Measurements from ENCODE around the gene BUD13. TPM values are rescaled to one million over a fixed set of nuclear protein-coding genes. Genes with fewer than 3 reads are reported as not detected.

BUD13 gene
- total and polyA plus RNA-seq, 2 experiments from 2014 or later = 17.0 to 24.8 TPM

GRCh38 chr11:116811194-116811593 is 38.4 kb upstream of the BUD13 start:
- Histone ChIP-seq H2AFZ (no peak overlapping the region), H4K20me1 (replicated peaks; ENCODE audit: insufficient read depth) (no peaks in the 10 kb centered on the region), H3F3A (replicated peaks; ENCODE audit: low read depth) (no peaks in the 10 kb centered on the region), H3K36me3 (ENCODE audit: insufficient read depth) (no peaks in the 10 kb centered on the region), H3K9me2 (ENCODE audit: insufficient read depth) (no peaks in the 10 kb centered on the region), H3K27ac (ENCODE audit: low read depth) (no peak overlapping the region), H3K4me3 (no peak overlapping the region), H3K27me3 (ENCODE audit: insufficient read depth) (no peaks in the 10 kb centered on the region), H3K79me2 (replicated peaks; ENCODE audit: insufficient read depth) (no peaks in the 10 kb centered on the region), H3K4me1 (ENCODE audit: insufficient read depth) (no peaks in the 10 kb centered on the region), H3K4me2 (no peak overlapping the region)
- Mint-ChIP-seq H3K9me3 (no peaks in the 10 kb centered on the region), H3K36me3 (ENCODE audit: low read depth) (no peaks in the 10 kb centered on the region), H3K27me3 (ENCODE audit: insufficient read depth, low read depth, poor library complexity) (peaks cover under 1% of the 10 kb centered on the region), H3K27ac (no peak overlapping the region), H3K4me1 (no peaks in the 10 kb centered on the region; the same call in 2 of the 3 replicates), H3K4me3 (no peak overlapping the region)
- TF ChIP-seq REST (IDR thresholded peaks at IDR 0.05; ENCODE audit: unreplicated experiment) = no peak
- TF ChIP-seq, protein P1, sequence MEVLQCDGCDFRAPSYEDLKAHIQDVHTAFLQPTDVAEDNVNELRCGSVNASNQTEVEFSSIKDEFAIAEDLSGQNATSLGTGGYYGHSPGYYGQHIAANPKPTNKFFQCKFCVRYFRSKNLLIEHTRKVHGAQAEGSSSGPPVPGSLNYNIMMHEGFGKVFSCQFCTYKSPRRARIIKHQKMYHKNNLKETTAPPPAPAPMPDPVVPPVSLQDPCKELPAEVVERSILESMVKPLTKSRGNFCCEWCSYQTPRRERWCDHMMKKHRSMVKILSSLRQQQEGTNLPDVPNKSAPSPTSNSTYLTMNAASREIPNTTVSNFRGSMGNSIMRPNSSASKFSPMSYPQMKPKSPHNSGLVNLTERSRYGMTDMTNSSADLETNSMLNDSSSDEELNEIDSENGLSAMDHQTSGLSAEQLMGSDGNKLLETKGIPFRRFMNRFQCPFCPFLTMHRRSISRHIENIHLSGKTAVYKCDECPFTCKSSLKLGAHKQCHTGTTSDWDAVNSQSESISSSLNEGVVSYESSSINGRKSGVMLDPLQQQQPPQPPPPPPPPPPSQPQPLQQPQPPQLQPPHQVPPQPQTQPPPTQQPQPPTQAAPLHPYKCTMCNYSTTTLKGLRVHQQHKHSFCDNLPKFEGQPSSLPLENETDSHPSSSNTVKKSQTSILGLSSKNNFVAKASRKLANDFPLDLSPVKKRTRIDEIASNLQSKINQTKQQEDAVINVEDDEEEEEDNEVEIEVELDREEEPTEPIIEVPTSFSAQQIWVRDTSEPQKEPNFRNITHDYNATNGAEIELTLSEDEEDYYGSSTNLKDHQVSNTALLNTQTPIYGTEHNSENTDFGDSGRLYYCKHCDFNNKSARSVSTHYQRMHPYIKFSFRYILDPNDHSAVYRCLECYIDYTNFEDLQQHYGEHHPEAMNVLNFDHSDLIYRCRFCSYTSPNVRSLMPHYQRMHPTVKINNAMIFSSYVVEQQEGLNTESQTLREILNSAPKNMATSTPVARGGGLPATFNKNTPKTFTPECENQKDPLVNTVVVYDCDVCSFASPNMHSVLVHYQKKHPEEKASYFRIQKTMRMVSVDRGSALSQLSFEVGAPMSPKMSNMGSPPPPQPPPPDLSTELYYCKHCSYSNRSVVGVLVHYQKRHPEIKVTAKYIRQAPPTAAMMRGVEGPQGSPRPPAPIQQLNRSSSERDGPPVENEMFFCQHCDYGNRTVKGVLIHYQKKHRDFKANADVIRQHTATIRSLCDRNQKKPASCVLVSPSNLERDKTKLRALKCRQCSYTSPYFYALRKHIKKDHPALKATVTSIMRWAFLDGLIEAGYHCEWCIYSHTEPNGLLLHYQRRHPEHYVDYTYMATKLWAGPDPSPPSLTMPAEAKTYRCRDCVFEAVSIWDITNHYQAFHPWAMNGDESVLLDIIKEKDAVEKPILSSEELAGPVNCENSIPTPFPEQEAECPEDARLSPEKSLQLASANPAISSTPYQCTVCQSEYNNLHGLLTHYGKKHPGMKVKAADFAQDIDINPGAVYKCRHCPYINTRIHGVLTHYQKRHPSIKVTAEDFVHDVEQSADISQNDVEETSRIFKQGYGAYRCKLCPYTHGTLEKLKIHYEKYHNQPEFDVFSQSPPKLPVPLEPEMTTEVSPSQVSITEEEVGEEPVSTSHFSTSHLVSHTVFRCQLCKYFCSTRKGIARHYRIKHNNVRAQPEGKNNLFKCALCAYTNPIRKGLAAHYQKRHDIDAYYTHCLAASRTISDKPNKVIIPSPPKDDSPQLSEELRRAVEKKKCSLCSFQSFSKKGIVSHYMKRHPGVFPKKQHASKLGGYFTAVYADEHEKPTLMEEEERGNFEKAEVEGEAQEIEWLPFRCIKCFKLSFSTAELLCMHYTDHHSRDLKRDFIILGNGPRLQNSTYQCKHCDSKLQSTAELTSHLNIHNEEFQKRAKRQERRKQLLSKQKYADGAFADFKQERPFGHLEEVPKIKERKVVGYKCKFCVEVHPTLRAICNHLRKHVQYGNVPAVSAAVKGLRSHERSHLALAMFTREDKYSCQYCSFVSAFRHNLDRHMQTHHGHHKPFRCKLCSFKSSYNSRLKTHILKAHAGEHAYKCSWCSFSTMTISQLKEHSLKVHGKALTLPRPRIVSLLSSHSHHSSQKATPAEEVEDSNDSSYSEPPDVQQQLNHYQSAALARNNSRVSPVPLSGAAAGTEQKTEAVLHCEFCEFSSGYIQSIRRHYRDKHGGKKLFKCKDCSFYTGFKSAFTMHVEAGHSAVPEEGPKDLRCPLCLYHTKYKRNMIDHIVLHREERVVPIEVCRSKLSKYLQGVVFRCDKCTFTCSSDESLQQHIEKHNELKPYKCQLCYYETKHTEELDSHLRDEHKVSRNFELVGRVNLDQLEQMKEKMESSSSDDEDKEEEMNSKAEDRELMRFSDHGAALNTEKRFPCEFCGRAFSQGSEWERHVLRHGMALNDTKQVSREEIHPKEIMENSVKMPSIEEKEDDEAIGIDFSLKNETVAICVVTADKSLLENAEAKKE (CRISPR knock-in tag; IDR thresholded peaks at IDR 0.05) = no peak
- TF ChIP-seq CTCF (conservative IDR thresholded peaks at IDR 0.05; ENCODE audit: low read depth in 2 of 2) = no peak
- no peak for TF ChIP-seq ZNF114 (CRISPR knock-in tag; IDR thresholded peaks at IDR 0.05)
- TF ChIP-seq NANOG (IDR thresholded peaks at IDR 0.05; ENCODE audit: borderline replicate concordance) = no peak
- no peak for TF ChIP-seq ZNF331 (CRISPR knock-in tag; IDR thresholded peaks at IDR 0.05; ENCODE audit: low read depth)
- no peak for TF ChIP-seq JUNB (IDR thresholded peaks at IDR 0.05; ENCODE audit: unreplicated experiment)
- TF ChIP-seq POLR2AphosphoS5 (IDR thresholded peaks at IDR 0.05; ENCODE audit: low read depth) = no peak
- no peak for TF ChIP-seq EZH2 (IDR thresholded peaks at IDR 0.05; ENCODE audit: low read depth, unreplicated experiment)
- TF ChIP-seq CREB1 (CRISPR knock-in tag; IDR thresholded peaks at IDR 0.05; ENCODE audit: low read depth) = no peak
- TF ChIP-seq, protein P2, sequence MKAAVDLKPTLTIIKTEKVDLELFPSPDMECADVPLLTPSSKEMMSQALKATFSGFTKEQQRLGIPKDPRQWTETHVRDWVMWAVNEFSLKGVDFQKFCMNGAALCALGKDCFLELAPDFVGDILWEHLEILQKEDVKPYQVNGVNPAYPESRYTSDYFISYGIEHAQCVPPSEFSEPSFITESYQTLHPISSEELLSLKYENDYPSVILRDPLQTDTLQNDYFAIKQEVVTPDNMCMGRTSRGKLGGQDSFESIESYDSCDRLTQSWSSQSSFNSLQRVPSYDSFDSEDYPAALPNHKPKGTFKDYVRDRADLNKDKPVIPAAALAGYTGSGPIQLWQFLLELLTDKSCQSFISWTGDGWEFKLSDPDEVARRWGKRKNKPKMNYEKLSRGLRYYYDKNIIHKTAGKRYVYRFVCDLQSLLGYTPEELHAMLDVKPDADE (IDR thresholded peaks at IDR 0.05) = no peak
- no peak for TF ChIP-seq STAT1 (IDR thresholded peaks at IDR 0.05; ENCODE audit: unreplicated experiment)
- TF ChIP-seq EZH2phosphoT487 (IDR thresholded peaks at IDR 0.05; ENCODE audit: unreplicated experiment) = no peak
- no peak for DNase-seq (ENCODE audit: low spot score)
- no peak for ATAC-seq
